ENCODE results near the gene AFF1.
"Not testable (repeated sequence)": the region's sequence is repeated elsewhere in the genome, so short reads cannot be mapped to it uniquely, and the experiment has no call there.

The AFF1 gene

GRCh38 chr4:87037171-87037570 lies 102.4 kb downstream of the AFF1 start:
- not testable (repeated sequence) for DNase-seq

GRCh38 chr4:87037671-87038334 lies 103.0 kb downstream of the AFF1 start:
- DNase-seq = no peak

GRCh38 chr4:87038837-87039615 lies 104.2 kb downstream of the AFF1 start:
- no peak for DNase-seq

DNA sequence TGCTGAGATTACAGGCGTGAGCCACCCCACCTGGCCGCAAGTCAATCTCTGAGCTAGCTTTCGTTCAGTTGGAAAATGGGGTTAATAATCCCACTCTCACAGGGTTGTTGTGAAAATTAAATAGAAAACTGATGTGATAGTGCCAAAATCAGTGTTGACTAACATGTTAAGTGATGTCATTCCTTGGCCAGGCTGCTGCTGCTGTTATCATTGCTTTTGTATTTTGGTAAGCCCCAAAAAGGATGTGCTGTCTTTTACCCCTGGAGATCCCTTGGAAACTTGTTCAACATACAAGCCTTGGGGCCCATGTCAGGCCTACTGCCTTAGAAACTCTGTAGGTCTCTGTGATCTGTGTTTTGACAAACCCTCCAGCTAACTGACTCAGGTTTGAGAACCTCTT lies 106.3 kb downstream of the AFF1 start:
- no peak for DNase-seq

DNA sequence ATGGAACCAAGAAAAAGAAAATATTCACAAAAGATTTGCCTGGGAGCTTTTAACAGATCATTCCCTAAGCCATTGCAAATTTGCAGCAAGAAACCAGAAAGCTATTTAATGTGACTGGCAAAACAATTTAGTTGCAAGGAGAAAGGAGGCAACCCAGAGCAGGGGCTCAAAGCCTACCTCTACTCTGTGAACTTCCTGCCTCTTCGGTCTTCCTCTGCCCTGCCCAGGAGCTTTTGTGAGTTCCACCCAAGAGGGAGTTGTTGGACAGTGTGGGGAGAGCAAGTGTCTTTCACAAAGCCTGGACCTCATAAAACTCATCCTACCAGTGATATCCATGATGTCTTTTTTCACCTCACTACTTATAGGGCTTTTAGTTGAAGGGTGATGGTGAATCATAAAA lies 107.4 kb downstream of the AFF1 start:
- DNase-seq = no peak

GRCh38 chr4:87042986-87043820 lies 108.4 kb downstream of the AFF1 start:
- no peak for DNase-seq

DNA sequence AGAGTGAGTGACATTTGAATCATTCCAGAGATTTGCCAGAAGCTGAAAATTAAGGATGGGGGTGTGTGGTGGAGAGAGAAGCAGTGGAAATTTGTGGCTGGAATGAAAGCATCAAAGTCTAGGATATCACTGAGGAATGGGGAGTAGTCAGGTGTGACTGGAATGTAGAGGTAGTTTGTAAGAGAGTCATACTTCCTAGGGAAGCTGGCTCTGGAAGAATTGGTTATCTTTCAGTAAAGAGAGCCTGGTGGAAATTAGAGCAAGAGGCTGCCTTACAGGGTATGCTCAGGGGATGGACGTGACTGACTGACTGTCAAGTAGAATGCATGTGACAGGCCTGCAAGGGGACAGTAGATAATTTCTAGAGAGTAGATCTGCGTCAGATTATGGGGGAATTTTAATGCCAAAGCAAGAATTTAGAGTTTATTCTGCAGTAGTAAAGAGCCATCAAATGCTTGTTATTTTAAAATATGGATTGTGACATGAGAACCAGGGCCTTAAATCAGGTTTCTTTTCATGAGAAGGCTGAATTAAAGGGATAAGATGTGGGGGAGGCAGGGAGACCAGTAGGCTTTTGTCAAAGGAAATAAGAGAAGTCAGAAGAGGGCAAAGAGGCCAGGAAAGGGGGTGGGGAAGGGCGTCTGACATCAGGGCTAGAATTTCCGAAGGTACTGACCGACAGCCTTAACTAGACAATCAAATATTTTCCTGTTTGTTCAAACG lies 109.9 kb downstream of the AFF1 start:
- no peak for DNase-seq

GRCh38 chr4:87045234-87045558 lies 110.4 kb downstream of the AFF1 start:
- DNase-seq = no peak

DNA sequence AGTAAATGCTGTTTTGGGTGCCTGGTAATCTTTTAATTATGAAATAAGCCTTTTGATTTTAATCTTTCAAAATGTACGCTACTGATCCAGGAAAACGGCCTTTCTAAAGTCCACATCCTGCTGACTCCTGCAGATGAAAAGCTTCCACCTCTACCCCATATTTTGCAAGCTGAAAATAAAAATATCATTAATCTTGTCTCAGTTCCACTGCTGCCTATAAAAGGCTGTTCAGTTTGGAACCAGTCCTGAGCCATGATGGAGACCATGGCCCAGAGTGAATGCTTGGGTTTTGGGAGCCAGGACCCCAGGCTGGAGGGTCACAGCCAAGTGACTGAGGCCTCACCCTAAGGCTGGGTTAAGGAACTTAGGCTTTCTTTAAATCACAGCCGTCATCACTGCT lies 110.8 kb downstream of the AFF1 start:
- DNase-seq = no peak

DNA sequence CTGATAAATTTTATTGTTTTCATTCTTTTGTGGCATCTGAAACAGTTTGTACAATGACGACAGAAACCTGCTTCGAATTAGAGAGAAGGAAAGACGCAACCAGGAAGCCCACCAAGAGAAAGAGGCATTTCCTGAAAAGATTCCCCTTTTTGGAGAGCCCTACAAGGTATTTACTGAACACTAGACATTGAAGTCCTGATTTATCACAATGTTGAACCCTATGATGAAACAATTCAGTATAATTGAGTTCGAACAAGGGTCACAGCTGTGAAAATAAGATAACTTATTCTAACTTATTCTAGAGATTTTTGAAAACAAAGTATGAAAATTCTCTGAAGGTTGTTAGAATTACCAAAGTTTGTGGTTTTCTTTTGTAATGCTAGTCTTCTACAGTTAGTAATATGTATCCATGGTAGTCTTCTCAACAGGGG lies 111.3 kb downstream of the AFF1 start:
- DNase-seq = peak; percentile 68

- no peak for DNase-seq
These were observed 112.5 kb downstream of the AFF1 start for GRCh38 chr4:87047281-87047798.

- no peak for DNase-seq
These were observed 114.7 kb downstream of the AFF1 start for GRCh38 chr4:87049508-87049907.

DNA sequence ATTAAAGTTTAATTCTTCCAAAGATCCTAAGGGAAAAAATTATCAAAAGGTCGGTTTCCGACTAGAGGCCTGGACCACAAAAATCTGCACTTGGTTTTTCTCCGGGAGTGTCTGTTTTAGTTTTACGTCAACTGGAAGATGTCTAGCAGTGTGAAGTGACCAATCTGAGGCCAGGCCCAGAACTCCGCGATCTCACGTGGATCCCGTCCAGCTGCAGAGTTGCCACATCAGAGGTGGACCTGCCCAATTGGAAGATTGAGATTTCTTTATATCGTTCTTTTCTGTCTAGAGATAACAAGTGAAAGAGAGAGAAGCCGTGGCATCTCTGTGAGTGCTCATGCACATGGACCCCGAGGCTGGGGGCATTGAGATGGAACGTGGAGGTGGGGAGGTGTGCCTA lies 115.8 kb downstream of the AFF1 start:
- no peak for DNase-seq

DNA sequence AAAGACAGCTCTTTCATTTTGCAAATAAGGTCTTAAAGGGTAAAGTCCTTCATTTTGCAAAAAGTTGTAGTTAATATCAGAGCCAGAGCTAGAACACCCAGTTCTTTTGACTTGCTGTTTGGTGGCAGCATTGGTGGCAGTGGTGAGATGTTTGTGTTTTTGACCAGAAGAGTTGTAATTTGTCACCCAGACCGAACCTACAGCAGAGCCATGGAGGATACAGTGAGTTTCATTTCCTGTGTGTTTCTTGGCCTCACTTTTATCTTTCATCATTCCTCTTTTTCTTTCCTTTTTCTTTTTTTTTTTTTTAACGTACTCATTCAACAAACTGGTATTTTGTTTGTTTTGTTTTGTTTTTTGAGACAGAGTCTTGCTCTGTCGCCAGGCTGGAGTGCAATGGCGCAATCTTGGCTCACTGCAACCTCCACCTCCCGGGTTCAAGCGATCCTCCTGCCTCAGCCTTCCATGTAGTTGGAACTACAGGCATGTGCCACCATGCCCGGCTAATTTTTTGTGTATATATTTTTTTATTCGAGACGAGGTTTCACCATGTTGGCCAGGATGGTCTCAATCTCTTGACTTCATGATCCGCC lies 116.4 kb downstream of the AFF1 start:
- DNase-seq = no peak

DNA sequence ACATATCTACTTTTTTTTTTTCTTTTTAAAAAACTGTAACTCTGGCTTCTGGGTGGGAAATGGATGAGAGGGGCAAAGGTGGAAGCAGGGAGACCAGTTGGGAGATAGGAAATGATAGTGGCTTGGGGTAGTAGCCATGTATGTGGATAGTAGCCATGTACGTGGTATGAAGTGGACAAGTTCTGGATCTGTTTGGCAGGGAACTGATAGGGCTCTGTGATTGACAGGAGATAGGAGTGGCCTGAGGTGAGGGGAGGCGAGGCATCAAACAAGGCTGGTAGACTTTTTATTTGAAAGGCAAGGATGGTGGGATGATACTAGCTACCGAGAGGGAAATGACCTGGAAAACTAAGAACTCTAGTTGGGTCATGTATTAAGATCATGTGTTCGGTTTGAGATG lies 117.8 kb downstream of the AFF1 start:
- DNase-seq = no peak

DNA sequence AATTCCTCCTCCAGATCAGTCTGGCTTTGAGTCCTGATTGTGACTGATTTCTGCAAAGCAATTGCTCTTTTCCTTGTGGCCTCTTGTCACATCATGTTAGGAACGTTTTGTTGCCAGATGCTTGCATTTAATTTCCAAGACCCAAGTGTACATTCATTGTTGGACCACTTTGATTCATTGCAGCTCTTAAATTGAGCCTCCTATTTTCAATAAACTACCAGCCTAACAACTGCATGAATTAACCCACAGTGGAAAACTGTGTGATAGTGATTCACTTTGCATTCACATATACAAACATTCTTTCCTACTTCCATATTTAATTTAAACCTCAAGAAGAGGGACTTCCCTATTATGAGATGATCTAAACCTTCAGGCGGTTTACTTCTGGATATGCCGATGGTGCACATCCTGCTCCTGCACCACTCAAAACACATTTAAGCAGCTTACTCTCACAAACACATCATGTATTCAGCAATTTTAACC lies 118.4 kb downstream of the AFF1 start:
- no peak for DNase-seq

DNA sequence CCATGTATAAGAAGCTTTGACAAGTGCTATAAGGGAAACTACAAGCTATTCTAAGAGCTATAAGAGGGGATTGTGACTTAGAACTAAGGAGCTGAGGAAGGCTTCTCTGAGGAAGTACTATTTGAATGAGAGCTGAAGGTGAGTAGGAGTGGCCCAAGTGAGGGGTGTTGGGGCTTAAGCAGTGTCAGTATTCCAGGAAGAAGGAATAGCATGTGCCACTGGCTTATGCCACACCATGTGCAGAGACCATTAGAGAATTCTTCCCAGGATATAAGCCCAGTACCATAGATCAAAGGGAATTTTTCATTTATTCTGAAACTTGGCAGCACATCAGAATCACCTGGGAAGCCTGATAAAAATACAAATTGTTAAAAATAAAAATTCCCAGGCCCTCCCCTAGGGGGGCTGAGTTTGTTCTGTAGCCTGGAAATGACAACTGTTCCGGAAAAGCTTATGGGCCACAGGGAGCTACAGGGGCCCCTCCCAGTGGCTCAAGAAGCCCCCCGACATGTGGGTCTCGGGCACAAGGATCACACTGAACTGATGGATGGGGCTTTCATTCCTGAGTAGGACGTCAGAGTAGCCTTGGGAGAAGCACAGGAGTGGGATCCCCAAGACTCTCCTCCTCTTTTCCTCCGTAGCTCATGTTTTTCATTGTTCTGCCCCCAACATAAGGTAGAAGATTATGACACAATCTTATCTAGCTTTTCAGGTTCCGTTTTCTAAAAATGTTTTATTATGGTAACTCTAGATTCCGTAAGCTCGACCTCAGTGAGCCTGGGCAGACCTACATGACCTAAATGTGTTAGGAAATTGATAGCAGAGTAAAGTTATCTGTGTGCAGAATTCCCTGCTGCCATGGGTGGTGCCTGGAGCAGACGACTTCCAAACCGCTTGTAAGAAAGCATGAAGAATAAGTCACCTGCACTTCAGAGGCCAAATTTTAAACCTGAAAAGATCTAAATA lies 119.3 kb downstream of the AFF1 start:
- peak; percentile 95 for DNase-seq

DNA sequence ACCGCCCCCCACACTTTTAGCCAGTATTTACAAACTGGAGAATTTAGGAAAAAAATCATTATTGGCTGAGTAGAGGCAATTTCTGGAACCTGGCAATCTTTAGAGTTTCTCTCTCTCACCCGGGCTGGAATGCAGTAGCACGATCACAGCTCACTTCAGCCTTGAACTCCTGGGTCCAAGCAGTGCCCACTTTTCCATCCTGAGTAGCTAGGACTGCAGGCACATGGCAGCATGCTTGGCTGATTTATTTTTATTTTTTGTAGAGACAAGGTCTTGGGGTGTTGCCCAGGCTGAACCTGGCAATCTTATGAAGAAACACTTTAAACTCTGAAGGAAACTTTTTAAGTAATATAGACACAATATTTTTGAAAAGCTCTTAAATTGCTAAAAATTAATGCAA lies 120.1 kb downstream of the AFF1 start:
- no peak for DNase-seq

DNA sequence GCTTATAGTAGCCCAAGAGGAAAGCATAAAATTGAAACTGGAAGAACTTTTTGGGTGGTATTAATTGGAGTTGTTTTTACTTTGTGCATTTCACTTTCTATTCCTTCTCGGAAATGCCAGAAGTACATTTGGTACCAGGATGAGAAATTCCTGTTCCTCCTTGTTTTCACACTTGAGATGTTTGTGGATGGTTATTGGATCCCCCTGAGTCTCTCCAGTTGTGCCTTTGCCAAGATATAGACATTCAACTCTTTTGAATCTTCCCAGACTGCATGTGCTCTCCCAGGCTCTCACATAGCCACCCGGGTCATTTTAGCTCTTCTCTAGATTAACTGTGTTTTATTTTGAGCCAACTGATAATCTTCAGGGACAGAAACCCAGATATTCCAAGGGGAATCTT lies 120.5 kb downstream of the AFF1 start:
- DNase-seq = no peak

GRCh38 chr4:87056881-87057280 lies 122.1 kb downstream of the AFF1 start:
- DNase-seq = no peak

- DNase-seq = no peak
These were observed 123.1 kb downstream of the AFF1 start for GRCh38 chr4:87057835-87058355.

Measured in hematopoietic multipotent progenitor cell treated with erythropoietin and hydrocortisone succinate and interleukin-3 and kit ligand, for 4 days (in vitro differentiated cells).